NCI-H1436 treated with DMSO at 0.1 percent for 48 hours (cell line): Measurements from ENCODE around the gene LRRK1.

Source experiments
- DNase-seq: peaks from one replicate; lab custom pipeline; 2025; lab: John Stamatoyannopoulos, UW

LRRK1 gene

GRCh38 chr15:100973351-100974111, 54.4 kb downstream of the LRRK1 start:
- no peak for DNase-seq

GRCh38 chr15:100975043-100975442, 55.9 kb downstream of the LRRK1 start:
- DNase-seq = no peak

- no peak for DNase-seq
Measured at GRCh38 chr15:100980410-100981046, 61.4 kb downstream of the LRRK1 start.

GRCh38 chr15:100981086-100981485, 61.9 kb downstream of the LRRK1 start:
- DNase-seq = no peak

GRCh38 chr15:100983221-100983620, 64.1 kb downstream of the LRRK1 start:
- DNase-seq = no peak

- no peak for DNase-seq
Measured at GRCh38 chr15:100985401-100985800, 66.2 kb downstream of the LRRK1 start.

GRCh38 chr15:100986158-100986896, 67.2 kb downstream of the LRRK1 start:
- DNase-seq = no peak

- no peak for DNase-seq
Measured at GRCh38 chr15:100987143-100987542, 68.0 kb downstream of the LRRK1 start.

- DNase-seq = no peak
Measured at GRCh38 chr15:100988297-100988696, 69.1 kb downstream of the LRRK1 start.

GRCh38 chr15:100988857-100989256, 69.7 kb downstream of the LRRK1 start:
- no peak for DNase-seq

- DNase-seq = no peak
Measured at GRCh38 chr15:100994597-100995446, 75.7 kb downstream of the LRRK1 start.

GRCh38 chr15:100995471-100996430, 76.6 kb downstream of the LRRK1 start:
- no peak for DNase-seq

- DNase-seq = no peak
Measured at GRCh38 chr15:100997442-100997841, 78.3 kb downstream of the LRRK1 start.

- no peak for DNase-seq
Measured at GRCh38 chr15:100998630-100999029, 79.5 kb downstream of the LRRK1 start.

- DNase-seq = no peak
Measured at GRCh38 chr15:100999369-100999768, 80.2 kb downstream of the LRRK1 start.

GRCh38 chr15:101000271-101000681, 81.1 kb downstream of the LRRK1 start:
- DNase-seq = no peak

GRCh38 chr15:101001056-101001455, 81.9 kb downstream of the LRRK1 start:
- DNase-seq = no peak

GRCh38 chr15:101001796-101002195, 82.6 kb downstream of the LRRK1 start:
- DNase-seq = no peak

GRCh38 chr15:101003081-101003480, 83.9 kb downstream of the LRRK1 start:
- DNase-seq = no peak

GRCh38 chr15:101003706-101004105, 84.5 kb downstream of the LRRK1 start:
- DNase-seq = no peak

GRCh38 chr15:101004500-101004899, 85.3 kb downstream of the LRRK1 start:
- DNase-seq = no peak
